HepG2 (cell line): ENCODE results near the gene DNAJC7. TPM values are rescaled to one million over a fixed set of nuclear protein-coding genes. Genes with fewer than 3 reads are reported as not detected.

Experiments used
- ATAC-seq: fragments of 200-7000 bp; cut with Tn5 transposase; 3 replicates; pipeline ENCODE4 v1.9.1; 2020; ENCODE audit warnings: mild to moderate bottlenecking, moderate library complexity
- BruUV-seq: library from RNA; stranded (reverse); fragments of 400-500 nt; replicated peaks from 2 replicates; lab custom pipeline; 2021; lab: Mats Ljungman, UMichigan
- CTCF ChIA-PET: fragments of 300-600 bp; formaldehyde crosslinking; extraction: SDS; loops from one replicate; lab custom pipeline; 2021; ENCODE audit warnings: low total read pairs, inconsistent platforms, low intra/inter-chr PET ratio; lab: Yijun Ruan, JAX
- POLR2A ChIA-PET: fragments of 350-600 bp; sonication (Branson Sonifier 250); formaldehyde crosslinking; loops from one replicate; lab custom pipeline; 2020; ENCODE audit warnings: antibody characterized with exemption, inconsistent platforms; lab: Yijun Ruan, JAX
- DNase-seq: peaks from one replicate; pipeline ENCODE4 v3.0.0-alpha.2; 2015; ENCODE audit warnings: low spot score
- FAIRE-seq: peaks from 3 replicates; lab custom pipeline; 2011; peaks lifted over from hg19 to GRCh38; lab: Jason Lieb, UNC
- H2AFZ ChIP-seq: one replicate; pipeline ENCODE4 v1.6.1; 2011; ENCODE audit warnings: low read length, inconsistent platforms
- H3K27ac ChIP-seq: fragments of 300-600 bp; 3 replicates; pipeline ENCODE4 v1.8.0; 2011; ENCODE audit warnings: mixed run types, mild to moderate bottlenecking, mixed read lengths, low read length, inconsistent platforms; ENCODE audit not compliant: insufficient read depth; ENCODE audit errors: extremely low read length
- H3K27me3 ChIP-seq, 2 experiments: fragments of 200-600 bp in 1 of 2; 2 replicates in 1 of 2; 3 replicates in 1 of 2; pipeline versions ENCODE4 v1.6.0 to v1.8.0; 2011; ENCODE audit warnings: low read length in 2 of 2, mild to moderate bottlenecking in 2 of 2, moderate library complexity in 2 of 2, inconsistent platforms in 1 of 2; ENCODE audit not compliant: insufficient read depth in 2 of 2, control insufficient read depth in 1 of 2
- H3K36me3 ChIP-seq, 2 experiments: fragments of 200-600 bp in 1 of 2; replicated peaks in 1 of 2; 2 replicates in 1 of 2; 3 replicates in 1 of 2; pipeline versions ENCODE4 v1.5.1 to v1.8.0; 2011; ENCODE audit warnings: low read length in 2 of 2, inconsistent platforms in 1 of 2; ENCODE audit not compliant: insufficient read depth in 2 of 2, control insufficient read depth in 1 of 2
- H3K4me1 ChIP-seq: 2 replicates; pipeline ENCODE4 v1.5.1; 2012; ENCODE audit warnings: low read length, inconsistent platforms; ENCODE audit not compliant: insufficient read depth
- H3K4me2 ChIP-seq: 2 replicates; pipeline ENCODE4 v1.6.0; 2011; ENCODE audit warnings: low read depth, low read length, inconsistent platforms
- H3K4me3 ChIP-seq, 3 experiments: fragments of 200-600 bp in 1 of 3; sonication (generic), shearing (Covaris generic) in 1 of 3; replicated peaks in 1 of 3; 2 replicates each; pipeline ENCODE4 v1.5.1; 2011 to 2016; ENCODE audit warnings: low read length in 3 of 3, inconsistent platforms in 2 of 3, low read depth in 2 of 3, mild to moderate bottlenecking in 2 of 3, control low read depth in 1 of 3, mixed read lengths in 1 of 3; ENCODE audit not compliant: insufficient read depth in 1 of 3
- H3K79me2 ChIP-seq: one replicate; pipeline ENCODE4 v1.6.1; 2011; ENCODE audit warnings: low read length, inconsistent platforms; ENCODE audit not compliant: insufficient read depth
- H3K9ac ChIP-seq: 2 replicates; pipeline ENCODE4 v1.6.0; 2011; ENCODE audit warnings: mild to moderate bottlenecking, low read depth, low read length, inconsistent platforms; ENCODE audit not compliant: insufficient read depth
- H3K9me3 ChIP-seq: 2 replicates; pipeline ENCODE4 v1.5.1; 2012; ENCODE audit warnings: mild to moderate bottlenecking, low read length
- H4K20me1 ChIP-seq: 2 replicates; pipeline ENCODE4 v1.6.0; 2011; ENCODE audit warnings: inconsistent platforms, mild to moderate bottlenecking, low read length, moderate library complexity; ENCODE audit not compliant: insufficient read depth
- AGO1 ChIP-seq: fragments of 200-400 bp; formaldehyde crosslinking; IDR thresholded peaks from 2 replicates; pipeline ENCODE4 v1.6.1; 2017; ENCODE audit warnings: mild to moderate bottlenecking, low read depth, low read length, moderate library complexity; ENCODE audit not compliant: poor library complexity, severe bottlenecking
- AGO2 ChIP-seq: fragments of 200-400 bp; formaldehyde crosslinking; optimal IDR thresholded peaks from 2 replicates; pipeline ENCODE3; 2017; ENCODE audit warnings: mild to moderate bottlenecking, low read depth, low read length, moderate library complexity
- ESRRA ChIP-seq: sonication (generic); formaldehyde crosslinking; IDR thresholded peaks from 2 replicates; pipeline ENCODE4 v1.5.1; 2020; ENCODE audit warnings: mild to moderate bottlenecking, low read depth, missing genetic modification reagents
- FIP1L1 ChIP-seq: fragments of 200-400 bp; formaldehyde crosslinking; IDR thresholded peaks from 2 replicates; pipeline ENCODE4 v1.6.1; 2018; ENCODE audit warnings: low read depth, mild to moderate bottlenecking, low read length, moderate library complexity, borderline replicate concordance; ENCODE audit not compliant: insufficient read depth
- GATA4 ChIP-seq: sonication (generic); IDR thresholded peaks from 2 replicates; pipeline ENCODE4 v1.6.1; 2016; ENCODE audit warnings: antibody characterized with exemption, low read depth, borderline replicate concordance
- HNF4A ChIP-seq: sonication (generic); formaldehyde crosslinking; IDR thresholded peaks from 2 replicates; pipeline ENCODE4 v1.4.0; 2020; ENCODE audit warnings: missing genetic modification reagents
- MIXL1 ChIP-seq: IDR thresholded peaks from 2 replicates; pipeline ENCODE4 v1.6.1; 2016
- NR3C1 ChIP-seq: sonication (generic); formaldehyde crosslinking; IDR thresholded peaks from 2 replicates; pipeline ENCODE4 v1.4.0; 2020; ENCODE audit warnings: missing genetic modification reagents
- POLR2AphosphoS5 ChIP-seq: IDR thresholded peaks from 2 replicates; pipeline ENCODE4 v1.6.1; 2012; ENCODE audit warnings: low read depth, low read length
- RBFOX2 ChIP-seq: fragments of 200-400 bp; formaldehyde crosslinking; IDR thresholded peaks from 2 replicates; pipeline ENCODE4 v1.6.1; 2017; ENCODE audit warnings: low read depth, mild to moderate bottlenecking, low read length
- RBM22 ChIP-seq: fragments of 200-400 bp; formaldehyde crosslinking; optimal IDR thresholded peaks from 2 replicates; pipeline ENCODE3; 2017; ENCODE audit warnings: mild to moderate bottlenecking, low read length, moderate library complexity
- REXO4 ChIP-seq: sonication (generic); formaldehyde crosslinking; IDR thresholded peaks from 2 replicates; pipeline ENCODE4 v1.8.0; 2022; ENCODE audit warnings: missing genetic modification reagents, mild to moderate bottlenecking, borderline replicate concordance
- TAF1 ChIP-seq: sonication (generic); formaldehyde crosslinking; IDR thresholded peaks from 2 replicates; pipeline ENCODE4 v1.4.0; 2020; ENCODE audit warnings: missing genetic modification reagents
- TOPORS ChIP-seq: sonication (generic); formaldehyde crosslinking; IDR thresholded peaks from 2 replicates; pipeline ENCODE4 v1.8.0; 2023; ENCODE audit warnings: mild to moderate bottlenecking, missing genetic modification reagents
- ZNF446 ChIP-seq: sonication (generic); formaldehyde crosslinking; IDR thresholded peaks from 2 replicates; pipeline ENCODE4 v1.5.0; 2020; ENCODE audit warnings: mild to moderate bottlenecking, missing genetic modification reagents
- ZNF550 ChIP-seq: sonication (generic); formaldehyde crosslinking; IDR thresholded peaks from 2 replicates; pipeline ENCODE4 v1.4.0; 2020; ENCODE audit warnings: mild to moderate bottlenecking, missing genetic modification reagents, borderline replicate concordance
- ZNF615 ChIP-seq: sonication (generic); formaldehyde crosslinking; IDR thresholded peaks from 2 replicates; pipeline ENCODE4 v1.5.0; 2020; ENCODE audit warnings: mild to moderate bottlenecking, missing genetic modification reagents, borderline replicate concordance
- ZNF878 ChIP-seq: sonication (generic); formaldehyde crosslinking; IDR thresholded peaks from 2 replicates; pipeline ENCODE4 v1.8.1; 2023; ENCODE audit warnings: mild to moderate bottlenecking, missing genetic modification reagents, moderate library complexity
- WGBS: methylation state at CpG from one replicate; pipeline ENCODE4 v1.1.6; 2017; ENCODE audit warnings: low lambda C conversion rate; 5-methylcytosine and 5-hydroxymethylcytosine counted together
- in situ Hi-C: cut with HindIII; loops from 2 replicates; pipeline ENCODE4 v1.10.0; 2017; ENCODE audit warnings: low pct_unique_long_range_greater_than_20kb; ENCODE audit not compliant: extremely low pct_ligation_motif_present
- intact Hi-C: fragments of 100-400 bp; cut with micrococcal nuclease; formaldehyde crosslinking; loops from one replicate; pipeline ENCODE4 v1.10.0; 2022; ENCODE audit not compliant: unreplicated experiment
- polyA plus RNA-seq, 8 experiments: library from polyadenylated mRNA; depleted of rRNA in 3 of 8; stranded (reverse) in 7 of 8; unstranded in 1 of 8; fragments of >200 nt; fragmentation: Illumina TruSeq in 4 of 8; extraction: Trizol in 4 of 8; gene quantifications; 2 replicates each; pipeline versions ENCODE4 v1.2.1 to v1.2.3, GENCODE V29; 2011 to 2016; ENCODE audit warnings: low read depth in 4 of 8, missing spikeins in 1 of 8, mixed read lengths in 1 of 8; ENCODE audit not compliant: insufficient read depth in 1 of 8
- total RNA-seq, 5 experiments: library from RNA; depleted of rRNA; stranded (reverse); fragments of >200 nt; fragmentation: Illumina TruSeq; extraction: Trizol; gene quantifications; 2 replicates each; pipeline ENCODE4 v1.2.3, GENCODE V29; 2016; ENCODE audit warnings: low read depth in 1 of 5
- TF ChIP-seq, protein P1 (sequence below): sonication (generic); formaldehyde crosslinking; IDR thresholded peaks from 2 replicates; pipeline ENCODE4 v1.4.0; 2020; ENCODE audit warnings: mild to moderate bottlenecking, missing genetic modification reagents
- TF ChIP-seq, protein P2 (sequence below): sonication (generic); formaldehyde crosslinking; IDR thresholded peaks from 2 replicates; pipeline ENCODE4 v1.4.0; 2020; ENCODE audit warnings: missing genetic modification reagents
- TF ChIP-seq, protein P3 (sequence below): sonication (generic); formaldehyde crosslinking; IDR thresholded peaks from 2 replicates; pipeline ENCODE4 v1.5.0; 2020; ENCODE audit warnings: missing genetic modification reagents
- TF ChIP-seq, protein P4 (sequence below): sonication (generic); formaldehyde crosslinking; IDR thresholded peaks from 2 replicates; pipeline ENCODE4 v1.9.0; 2022; ENCODE audit warnings: missing genetic modification reagents, mild to moderate bottlenecking, borderline replicate concordance

DNAJC7 gene
- total and polyA plus RNA-seq, 2 of the 13 experiments (the other 11 are each of a cell fraction or from before 2014, with no cell fraction given) = 47.7 to 132 TPM

DNA sequence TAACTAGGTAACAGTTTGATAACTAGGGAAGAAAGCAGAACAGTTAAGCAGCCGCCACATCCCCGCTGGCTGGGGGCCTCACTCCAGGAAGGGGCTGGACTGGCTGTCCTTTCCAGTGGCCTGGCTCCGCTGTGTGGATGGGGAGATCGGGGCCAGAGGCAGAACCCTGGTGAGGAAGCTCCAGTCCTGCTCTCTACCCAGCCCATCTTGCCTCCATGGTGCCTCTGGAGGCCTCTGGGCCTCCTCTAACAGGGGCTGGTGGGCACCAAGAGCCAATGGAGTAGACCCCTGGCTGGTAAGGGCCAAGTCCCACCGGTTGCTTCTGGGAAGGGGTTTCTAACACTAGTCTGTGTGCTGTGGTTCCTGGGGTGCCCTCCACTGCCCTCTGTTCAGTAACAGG, 42.6 kb downstream of the DNAJC7 start:
- FAIRE-seq (no peak), DNase-seq (no peak), ATAC-seq (peak; percentile 7)
- Histone ChIP-seq H4K20me1 (peaks cover 12% of the 10 kb centered on the region; the same call in 1 of the 2 replicates), H3K36me3 (peaks cover 48 to 74% of the 10 kb centered on the region in 2 experiments), H2AFZ (no peak overlapping the region), H3K4me3 (no peak overlapping the region), H3K4me2 (no peak overlapping the region), H3K27ac (no peak overlapping the region), H3K4me1 (peaks cover 19% of the 10 kb centered on the region), H3K9me3 (no peaks in the 10 kb centered on the region), H3K79me2 (peaks cover 12% of the 10 kb centered on the region), H3K27me3 (no peaks in the 10 kb centered on the region), H3K9ac (no peak overlapping the region)
- TSS peak; percentile 29 for BruUV-seq
- POLR2A ChIA-PET = interaction anchor here (0.9 to 4.1 kb wide), 8 partner anchors 8 to 188 kb away, joined by 3 to 38 read pairs (median 9); partner anchors contain the start of genes CNP, DNAJC7, JUP and NKIRAS2
- CTCF ChIA-PET = no interaction called here
- intact Hi-C loops = no loop called here
- in situ Hi-C loops = no loop called here
- 100% methylated on average over 2 of the region's 5 CpGs for WGBS
- TF ChIP-seq ZNF550 (CRISPR knock-in tag) = no peak
- 0 out of 2 replicates have a peak, but pooled peaks have one; percentile 2 for TF ChIP-seq FIP1L1
- TF ChIP-seq POLR2AphosphoS5 = peak; percentile 47
- TF ChIP-seq ZNF446 (CRISPR knock-in tag) = no peak
- TF ChIP-seq, protein P1, sequence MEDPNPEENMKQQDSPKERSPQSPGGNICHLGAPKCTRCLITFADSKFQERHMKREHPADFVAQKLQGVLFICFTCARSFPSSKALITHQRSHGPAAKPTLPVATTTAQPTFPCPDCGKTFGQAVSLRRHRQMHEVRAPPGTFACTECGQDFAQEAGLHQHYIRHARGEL (CRISPR knock-in tag) = no peak
- peak; percentile 67; the same call in 1 of the 2 replicates for TF ChIP-seq RBFOX2
- TF ChIP-seq ZNF615 (CRISPR knock-in tag) = 0 out of 2 replicates have a peak, but pooled peaks have one; percentile 24
- no peak for TF ChIP-seq HNF4A (CRISPR knock-in tag)
- TF ChIP-seq NR3C1 (CRISPR knock-in tag) = no peak
- TF ChIP-seq TOPORS (CRISPR knock-in tag) = no peak
- no peak for TF ChIP-seq ESRRA (CRISPR knock-in tag)
- TF ChIP-seq, protein P2, sequence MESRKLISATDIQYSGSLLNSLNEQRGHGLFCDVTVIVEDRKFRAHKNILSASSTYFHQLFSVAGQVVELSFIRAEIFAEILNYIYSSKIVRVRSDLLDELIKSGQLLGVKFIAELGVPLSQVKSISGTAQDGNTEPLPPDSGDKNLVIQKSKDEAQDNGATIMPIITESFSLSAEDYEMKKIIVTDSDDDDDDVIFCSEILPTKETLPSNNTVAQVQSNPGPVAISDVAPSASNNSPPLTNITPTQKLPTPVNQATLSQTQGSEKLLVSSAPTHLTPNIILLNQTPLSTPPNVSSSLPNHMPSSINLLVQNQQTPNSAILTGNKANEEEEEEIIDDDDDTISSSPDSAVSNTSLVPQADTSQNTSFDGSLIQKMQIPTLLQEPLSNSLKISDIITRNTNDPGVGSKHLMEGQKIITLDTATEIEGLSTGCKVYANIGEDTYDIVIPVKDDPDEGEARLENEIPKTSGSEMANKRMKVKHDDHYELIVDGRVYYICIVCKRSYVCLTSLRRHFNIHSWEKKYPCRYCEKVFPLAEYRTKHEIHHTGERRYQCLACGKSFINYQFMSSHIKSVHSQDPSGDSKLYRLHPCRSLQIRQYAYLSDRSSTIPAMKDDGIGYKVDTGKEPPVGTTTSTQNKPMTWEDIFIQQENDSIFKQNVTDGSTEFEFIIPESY (CRISPR knock-in tag) = 0 out of 2 replicates have a peak, but pooled peaks have one; percentile 9
- no peak for TF ChIP-seq GATA4
- TF ChIP-seq ZNF878 (CRISPR knock-in tag) = no peak
- TF ChIP-seq, protein P3, sequence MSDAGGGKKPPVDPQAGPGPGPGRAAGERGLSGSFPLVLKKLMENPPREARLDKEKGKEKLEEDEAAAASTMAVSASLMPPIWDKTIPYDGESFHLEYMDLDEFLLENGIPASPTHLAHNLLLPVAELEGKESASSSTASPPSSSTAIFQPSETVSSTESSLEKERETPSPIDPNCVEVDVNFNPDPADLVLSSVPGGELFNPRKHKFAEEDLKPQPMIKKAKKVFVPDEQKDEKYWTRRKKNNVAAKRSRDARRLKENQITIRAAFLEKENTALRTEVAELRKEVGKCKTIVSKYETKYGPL (CRISPR knock-in tag) = no peak
- no peak for TF ChIP-seq TAF1 (CRISPR knock-in tag)
- TF ChIP-seq AGO2 = peak; percentile 97
- TF ChIP-seq REXO4 (CRISPR knock-in tag) = no peak
- TF ChIP-seq, protein P4, sequence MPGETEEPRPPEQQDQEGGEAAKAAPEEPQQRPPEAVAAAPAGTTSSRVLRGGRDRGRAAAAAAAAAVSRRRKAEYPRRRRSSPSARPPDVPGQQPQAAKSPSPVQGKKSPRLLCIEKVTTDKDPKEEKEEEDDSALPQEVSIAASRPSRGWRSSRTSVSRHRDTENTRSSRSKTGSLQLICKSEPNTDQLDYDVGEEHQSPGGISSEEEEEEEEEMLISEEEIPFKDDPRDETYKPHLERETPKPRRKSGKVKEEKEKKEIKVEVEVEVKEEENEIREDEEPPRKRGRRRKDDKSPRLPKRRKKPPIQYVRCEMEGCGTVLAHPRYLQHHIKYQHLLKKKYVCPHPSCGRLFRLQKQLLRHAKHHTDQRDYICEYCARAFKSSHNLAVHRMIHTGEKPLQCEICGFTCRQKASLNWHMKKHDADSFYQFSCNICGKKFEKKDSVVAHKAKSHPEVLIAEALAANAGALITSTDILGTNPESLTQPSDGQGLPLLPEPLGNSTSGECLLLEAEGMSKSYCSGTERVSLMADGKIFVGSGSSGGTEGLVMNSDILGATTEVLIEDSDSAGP = 0 out of 2 replicates have a peak, but pooled peaks have one; percentile 33
- peak; percentile 86 for TF ChIP-seq AGO1
- peak; percentile 96 for TF ChIP-seq RBM22
- no peak for TF ChIP-seq MIXL1 (CRISPR knock-in tag)
